VCaP (cell line): ENCODE measurements around the gene VPS35.
"Not testable (repeated sequence)": the region's sequence is repeated elsewhere in the genome, so short reads cannot be mapped to it uniquely, and the experiment has no call there.

Experiments used
- H3K27ac ChIP-seq: fragments of 450-650 bp; 2 replicates; pipeline ENCODE4 v1.5.1; 2017
- TF ChIP-seq, protein P1 (sequence below): fragments of 450-650 bp; conservative IDR thresholded peaks from 2 replicates; pipeline ENCODE4 v1.5.1; 2017; ENCODE audit warnings: mild to moderate bottlenecking, moderate library complexity

Gene VPS35

DNA sequence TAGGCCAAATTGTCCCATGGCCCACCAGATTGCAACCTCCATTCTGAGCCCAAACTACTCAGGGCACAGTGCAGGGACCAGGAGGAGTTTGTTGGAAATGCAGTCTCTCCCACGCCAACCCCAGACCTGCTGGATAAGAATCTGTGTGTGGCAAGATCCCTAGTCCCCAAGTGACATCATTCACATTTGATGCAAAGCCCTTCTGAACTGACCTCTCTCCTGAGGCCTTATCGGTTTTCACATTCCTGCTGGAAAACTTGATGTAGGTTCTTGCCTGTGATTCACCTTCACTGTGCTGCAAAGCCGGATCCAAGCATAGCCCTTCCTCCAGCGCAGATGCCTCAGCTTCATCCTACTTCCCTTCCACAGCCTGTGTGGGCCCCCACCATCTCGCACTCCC, 61.2 kb downstream of the VPS35 start:
- no peak overlapping the region for H3K27ac ChIP-seq
- TF ChIP-seq, protein P1, sequence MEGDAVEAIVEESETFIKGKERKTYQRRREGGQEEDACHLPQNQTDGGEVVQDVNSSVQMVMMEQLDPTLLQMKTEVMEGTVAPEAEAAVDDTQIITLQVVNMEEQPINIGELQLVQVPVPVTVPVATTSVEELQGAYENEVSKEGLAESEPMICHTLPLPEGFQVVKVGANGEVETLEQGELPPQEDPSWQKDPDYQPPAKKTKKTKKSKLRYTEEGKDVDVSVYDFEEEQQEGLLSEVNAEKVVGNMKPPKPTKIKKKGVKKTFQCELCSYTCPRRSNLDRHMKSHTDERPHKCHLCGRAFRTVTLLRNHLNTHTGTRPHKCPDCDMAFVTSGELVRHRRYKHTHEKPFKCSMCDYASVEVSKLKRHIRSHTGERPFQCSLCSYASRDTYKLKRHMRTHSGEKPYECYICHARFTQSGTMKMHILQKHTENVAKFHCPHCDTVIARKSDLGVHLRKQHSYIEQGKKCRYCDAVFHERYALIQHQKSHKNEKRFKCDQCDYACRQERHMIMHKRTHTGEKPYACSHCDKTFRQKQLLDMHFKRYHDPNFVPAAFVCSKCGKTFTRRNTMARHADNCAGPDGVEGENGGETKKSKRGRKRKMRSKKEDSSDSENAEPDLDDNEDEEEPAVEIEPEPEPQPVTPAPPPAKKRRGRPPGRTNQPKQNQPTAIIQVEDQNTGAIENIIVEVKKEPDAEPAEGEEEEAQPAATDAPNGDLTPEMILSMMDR: no peak

DNA sequence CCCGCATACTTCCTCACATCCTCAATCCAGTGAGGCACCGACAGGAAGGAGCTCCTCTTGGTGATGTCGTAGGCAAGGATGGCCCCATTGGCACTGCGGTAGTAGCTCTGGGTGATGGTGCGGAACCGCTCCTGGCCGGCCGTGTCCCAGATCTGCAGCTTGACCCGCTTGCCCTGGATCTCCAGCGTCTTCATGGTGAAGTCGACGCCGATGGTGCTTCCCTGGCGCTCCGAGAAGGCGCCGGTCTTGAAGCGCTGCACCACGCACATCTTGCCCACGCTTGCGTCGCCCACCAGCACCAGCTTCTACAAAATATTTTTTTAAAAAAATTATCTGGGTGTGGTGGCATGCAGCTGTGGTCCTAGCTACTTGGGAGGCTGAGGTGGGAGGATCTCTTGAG, 62.3 kb downstream of the VPS35 start:
- not testable (repeated sequence) for H3K27ac ChIP-seq

DNA sequence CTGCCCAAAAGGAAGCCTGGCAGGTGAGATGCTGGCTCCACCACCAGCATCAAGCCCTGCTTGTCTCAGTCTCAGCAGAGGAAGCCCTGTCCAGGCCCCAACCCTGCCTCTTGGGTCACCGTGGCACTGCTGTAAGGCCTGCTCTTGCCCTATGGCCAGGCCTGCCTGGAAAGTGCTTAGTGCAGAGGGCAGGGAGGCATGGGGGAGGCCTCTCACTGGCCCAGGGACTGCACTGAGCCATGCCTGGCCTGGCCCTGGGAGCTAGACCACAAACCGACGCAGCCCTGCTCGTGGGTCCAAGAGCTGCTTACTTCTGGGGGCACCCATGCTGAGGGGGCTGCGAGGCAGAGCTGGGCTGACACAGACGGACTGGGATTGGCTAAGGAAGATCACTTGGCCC, 64.1 kb downstream of the VPS35 start:
- H3K27ac ChIP-seq: not testable (repeated sequence)

DNA sequence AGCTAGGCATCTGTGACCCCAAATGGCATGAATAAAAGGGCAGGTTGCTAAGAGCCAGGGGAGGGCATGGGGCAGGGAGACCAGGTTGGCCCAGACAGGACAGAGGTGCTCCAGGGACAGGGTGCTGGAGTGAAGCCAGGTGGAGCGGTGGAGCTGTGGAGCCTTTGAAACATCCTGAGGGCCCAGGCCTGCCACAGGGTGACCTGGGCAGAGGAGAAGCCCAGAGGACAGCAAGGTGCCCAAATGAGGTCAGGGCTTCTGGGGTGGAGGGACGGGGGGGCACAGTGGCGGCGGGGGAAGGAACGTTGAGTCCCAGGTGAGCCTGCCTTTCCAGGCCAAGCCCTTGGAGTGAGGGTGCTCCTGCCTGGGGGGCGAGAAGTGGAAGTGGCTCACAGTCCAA, 65.3 kb downstream of the VPS35 start:
- H3K27ac ChIP-seq: not testable (repeated sequence)

DNA sequence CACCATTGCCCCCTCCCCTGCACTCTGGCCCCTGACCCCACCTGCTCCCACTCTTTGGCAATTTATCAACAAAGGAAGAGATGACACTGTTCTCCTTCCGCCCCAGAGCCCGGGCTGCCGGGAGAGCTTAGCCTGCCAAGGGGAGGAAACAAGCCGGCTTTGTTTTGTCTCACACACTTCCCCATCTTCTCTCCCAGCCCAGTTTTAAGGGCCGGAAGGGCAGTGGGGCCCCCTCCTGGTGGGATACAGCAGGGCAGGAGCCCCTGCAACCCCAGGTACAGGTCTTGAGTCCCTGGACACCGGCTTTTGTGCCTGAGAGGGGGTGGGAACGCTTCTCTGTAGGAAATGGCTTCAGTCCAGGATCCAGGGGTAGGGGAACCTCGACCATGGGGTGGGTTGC, 65.7 kb downstream of the VPS35 start:
- H3K27ac ChIP-seq: not testable (repeated sequence)

DNA sequence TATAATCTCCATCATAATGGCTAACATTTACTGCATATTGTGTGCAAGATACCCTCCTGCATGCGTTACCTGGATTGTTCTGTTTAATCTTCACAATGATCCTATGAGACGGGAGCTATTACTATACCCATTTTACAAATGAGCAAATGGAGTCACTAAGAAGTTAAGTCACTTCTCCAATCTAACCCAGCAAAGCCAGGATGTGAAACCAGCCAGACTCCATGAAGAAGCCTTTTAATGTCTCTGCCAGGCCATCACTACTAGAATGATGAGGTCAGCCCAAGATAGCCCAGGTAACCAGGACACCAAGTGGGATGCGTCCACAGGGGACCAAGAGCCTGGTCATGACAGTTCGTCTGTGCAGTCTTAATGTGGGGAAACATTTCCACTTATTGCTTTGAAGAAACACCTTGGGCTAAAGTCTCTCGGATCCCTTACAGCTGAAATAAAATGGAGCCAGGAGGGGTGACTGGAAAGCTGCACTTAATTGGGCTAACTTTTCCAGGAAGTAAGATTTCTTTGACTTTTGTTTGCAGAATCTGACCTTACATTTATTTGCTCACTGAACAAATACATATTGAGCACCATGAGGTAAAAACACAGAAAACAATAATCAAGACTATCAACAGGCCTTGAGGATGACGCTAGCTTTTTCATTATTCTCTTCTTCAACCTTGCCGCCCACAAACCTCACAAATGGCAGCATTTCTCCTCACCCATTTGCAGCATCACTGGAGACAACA, 66.9 kb downstream of the VPS35 start:
- no peak overlapping the region for H3K27ac ChIP-seq
- TF ChIP-seq, protein P1: no peak

DNA sequence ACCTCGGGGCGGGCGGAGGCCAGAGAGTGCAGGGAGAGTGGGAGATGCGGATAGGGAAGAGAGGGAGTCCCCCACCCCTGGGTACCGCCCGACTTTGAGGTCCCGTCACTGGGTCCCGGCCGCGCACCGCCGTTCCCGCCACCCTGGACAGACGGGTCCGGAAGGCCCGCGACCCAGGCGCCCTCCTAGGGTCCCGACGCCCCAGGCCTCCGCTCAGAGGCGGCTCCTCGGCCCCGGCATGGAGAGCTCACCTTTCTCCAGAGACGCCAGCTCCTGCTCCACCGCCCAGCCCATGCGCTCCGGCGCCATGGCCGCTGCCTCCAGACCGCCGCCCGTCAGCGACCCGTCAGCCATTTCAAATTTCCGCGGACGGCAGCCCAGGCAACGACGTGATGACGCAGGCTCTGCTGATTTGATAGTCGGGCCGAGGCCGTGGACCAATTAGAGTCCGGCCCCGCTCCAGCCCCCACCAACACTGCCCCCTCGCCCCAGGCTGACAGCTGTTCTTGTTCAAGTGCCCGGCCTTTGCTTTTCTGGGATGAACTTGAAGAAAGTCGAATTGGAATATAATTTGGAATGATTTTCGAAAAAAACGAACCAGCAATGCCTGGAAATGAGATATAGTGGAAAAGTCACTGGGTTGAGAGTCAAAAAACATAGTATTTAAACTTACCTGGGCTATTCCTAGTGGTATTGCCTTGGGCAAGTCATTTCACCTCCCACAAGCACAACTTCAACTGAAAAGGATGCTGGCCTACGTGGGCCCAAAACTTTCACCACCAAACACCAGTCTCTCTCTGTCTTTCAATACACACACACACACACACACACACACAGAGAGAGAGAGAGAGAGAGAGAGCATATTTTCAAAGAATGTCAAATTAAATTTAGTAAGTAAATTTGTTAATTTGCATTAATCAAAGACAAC, 67.7 kb downstream of the VPS35 start, which contains the start of gene SHCBP1:
SHCBP1 (minus strand) TSS at position 374 of the 928 bp plus-strand sequence; CDS start at position 354, 20 bp downstream.
- TF ChIP-seq, protein P1: no peak

DNA sequence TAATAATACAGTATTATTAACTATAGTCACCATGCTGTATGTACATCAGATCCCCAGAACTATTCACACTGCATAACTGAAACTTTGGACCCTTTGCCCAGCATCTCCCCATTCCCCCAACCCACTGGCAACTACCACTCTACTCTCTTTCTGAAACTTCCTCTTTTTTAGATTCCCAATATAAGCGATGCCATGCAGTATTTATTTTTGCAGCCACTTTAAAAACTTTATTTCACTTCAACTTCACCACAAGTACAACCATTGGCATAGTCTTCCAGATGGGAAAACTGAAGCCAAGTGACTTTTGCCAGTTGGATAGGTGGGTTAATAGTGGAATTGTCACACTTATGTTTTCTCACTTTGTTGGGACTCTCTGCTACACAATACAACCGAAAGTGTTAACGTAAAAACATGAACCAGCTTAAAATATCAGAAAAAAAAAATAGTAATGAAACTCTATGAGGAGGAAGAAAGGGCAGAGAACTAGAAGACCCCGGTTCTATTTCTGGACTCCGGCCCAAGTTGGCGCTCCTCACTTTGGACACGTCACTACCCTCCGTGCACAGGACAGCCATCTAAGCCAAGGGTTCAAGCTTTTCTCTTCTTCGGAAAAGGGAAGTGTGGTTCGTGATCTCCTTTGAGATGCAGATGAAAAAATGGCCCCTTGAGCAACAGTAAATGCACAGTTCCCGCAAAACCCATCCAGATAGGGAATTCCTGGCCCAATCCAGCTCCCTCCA, 68.5 kb downstream of the VPS35 start:
- TF ChIP-seq, protein P1: no peak
- H3K27ac ChIP-seq: peak overlapping the region; percentile 49; the same call in 1 of the 2 replicates

More for the DNA sequence above, 67.7 kb downstream of the VPS35 start, which contains the start of gene SHCBP1:
- H3K27ac ChIP-seq: peak within 1 kb of the TSS; percentile 49; the same call in 1 of the 2 replicates

DNA sequence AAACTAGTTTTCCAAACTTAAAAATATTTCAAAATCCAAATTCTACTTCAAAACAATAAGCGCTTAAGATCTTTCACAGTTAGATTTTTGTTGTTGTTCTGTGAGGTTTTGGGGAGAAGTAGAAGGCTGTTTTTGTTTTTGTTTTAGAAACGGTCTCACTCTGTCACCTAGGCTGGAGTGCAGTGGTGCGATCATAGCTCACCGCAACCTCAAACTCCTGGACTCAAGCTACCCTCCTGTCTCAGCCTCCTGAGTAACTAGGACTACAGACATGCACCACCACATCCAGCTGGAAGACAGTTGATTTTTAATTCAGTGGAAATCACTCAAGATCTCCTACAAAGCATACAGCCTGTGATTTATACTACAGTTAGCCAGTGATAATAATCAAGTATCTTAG, 70.5 kb downstream of the VPS35 start:
- H3K27ac ChIP-seq: no peak overlapping the region
- TF ChIP-seq, protein P1: no peak
